AG04450 (cell line): ENCODE measurements around the gene SCAND1. TPM values are rescaled to one million over a fixed set of nuclear protein-coding genes. Genes with fewer than 3 reads are reported as not detected.

Source experiments
- CTCF ChIA-PET: fragments of 300-600, 350-600 bp; formaldehyde crosslinking; extraction: SDS; loops from one replicate; lab custom pipeline; 2022; ENCODE audit warnings: antibody characterized with exemption, inconsistent platforms; lab: Charles Lee
- POLR2A ChIA-PET: fragments of 350-600 bp; formaldehyde crosslinking; extraction: SDS; loops from one replicate; lab custom pipeline; 2021; ENCODE audit warnings: antibody characterized with exemption, inconsistent platforms; lab: Yijun Ruan, JAX
- DNase-seq: peaks from one replicate; pipeline ENCODE4 v3.0.0-alpha.2; 2011; ENCODE audit warnings: low read depth, low spot score
- H3K27ac ChIP-seq: one replicate; pipeline ENCODE4 v1.5.1; 2012; ENCODE audit warnings: low read depth, low read length, control low read depth
- H3K27me3 ChIP-seq: one replicate; pipeline ENCODE4 v1.6.0; 2012; ENCODE audit warnings: low read length; ENCODE audit not compliant: control insufficient read depth, insufficient read depth
- H3K4me3 ChIP-seq: 2 replicates; pipeline ENCODE4 v1.5.1; 2011; ENCODE audit warnings: mild to moderate bottlenecking, low read depth, low read length, control low read depth
- H3K9me3 ChIP-seq: 2 replicates; pipeline ENCODE4 v1.5.1; 2012; ENCODE audit warnings: low read length; ENCODE audit not compliant: control insufficient read depth, insufficient read depth
- CTCF ChIP-seq: IDR thresholded peaks from 2 replicates; pipeline ENCODE4 v1.5.1; 2011; ENCODE audit warnings: low read depth, low read length, control low read depth, inconsistent platforms
- polyA plus RNA-seq: library from polyadenylated mRNA; depleted of rRNA; stranded (reverse); fragments of >200 nt; gene quantifications from 2 replicates; pipeline ENCODE4 v1.2.3, GENCODE V29; 2011

The SCAND1 gene
- polyA plus RNA-seq, 1 experiment = 7.4 TPM

GRCh38 chr20:35975576-35976373 is 21.5 kb upstream of the SCAND1 start:
- POLR2A ChIA-PET = interaction anchor here (0.6 kb wide), 1 partner anchor 360 kb away, joined by 3 read pairs; the partner anchor contains the start of gene SPAG4
- no peak for DNase-seq
- peaks cover 14% of the 10 kb centered on the region for H3K27me3 ChIP-seq
- H3K27ac ChIP-seq = no peak overlapping the region
- TF ChIP-seq CTCF = no peak
- no peak overlapping the region for H3K4me3 ChIP-seq
- CTCF ChIA-PET = interaction anchor here (2.0 to 10.1 kb wide), 2 partner anchors 17 to 163 kb away, joined by 7 to 112 read pairs; no protein-coding TSS in a partner anchor
- peaks cover 2% of the 10 kb centered on the region; the same call in 1 of the 2 replicates for H3K9me3 ChIP-seq

GRCh38 chr20:35974256-35974655 is 20.0 kb upstream of the SCAND1 start:
- H3K9me3 ChIP-seq = peaks cover 2% of the 10 kb centered on the region; the same call in 1 of the 2 replicates
- CTCF ChIA-PET = interaction anchor here (0.6 kb wide), 1 partner anchor 20 kb away, joined by 4 read pairs; no protein-coding TSS in a partner anchor
- POLR2A ChIA-PET = no interaction called here
- no peak overlapping the region for H3K4me3 ChIP-seq
- H3K27ac ChIP-seq = no peak overlapping the region
- peaks cover 3% of the 10 kb centered on the region for H3K27me3 ChIP-seq
- DNase-seq = no peak
- TF ChIP-seq CTCF = no peak

DNA sequence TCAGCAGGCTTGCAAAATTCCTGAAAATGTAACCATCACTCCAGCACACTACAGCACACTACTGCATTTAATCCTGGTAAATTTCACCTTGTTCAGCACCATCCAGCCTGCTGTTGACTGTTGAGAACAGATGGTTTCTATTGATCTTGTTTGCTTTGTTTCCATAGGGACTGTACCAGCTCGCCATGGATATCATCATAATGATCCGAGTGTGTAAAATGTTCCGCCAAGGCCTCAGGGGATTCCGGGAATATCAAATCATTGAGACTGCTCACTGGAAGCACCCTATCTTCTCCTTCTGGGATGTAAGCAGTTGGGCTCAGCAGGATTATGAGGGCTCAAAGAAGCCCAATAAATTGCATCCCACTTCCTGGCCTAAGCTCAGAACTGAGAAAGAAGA is 18.2 kb upstream of the SCAND1 start:
- no peak for TF ChIP-seq CTCF
- POLR2A ChIA-PET = no interaction called here
- Histone ChIP-seq H3K27ac (no peak overlapping the region), H3K4me3 (no peak overlapping the region), H3K9me3 (peaks cover 2% of the 10 kb centered on the region; the same call in 1 of the 2 replicates), H3K27me3 (peaks cover 8% of the 10 kb centered on the region)
- CTCF ChIA-PET = no interaction called here
- DNase-seq = no peak

GRCh38 chr20:35971981-35972380 is 17.7 kb upstream of the SCAND1 start:
- POLR2A ChIA-PET = no interaction called here
- H3K4me3 ChIP-seq = no peak overlapping the region
- CTCF ChIA-PET = no interaction called here
- H3K27ac ChIP-seq = no peak overlapping the region
- H3K9me3 ChIP-seq = peaks cover 2% of the 10 kb centered on the region; the same call in 1 of the 2 replicates
- H3K27me3 ChIP-seq = peaks cover 8% of the 10 kb centered on the region
- DNase-seq = no peak
- TF ChIP-seq CTCF = no peak

- Histone ChIP-seq H3K9me3 (peaks cover 2% of the 10 kb centered on the region; the same call in 1 of the 2 replicates), H3K4me3 (no peak overlapping the region), H3K27me3 (peaks cover 8% of the 10 kb centered on the region), H3K27ac (no peak overlapping the region)
- CTCF ChIA-PET = interaction anchor here (1.5 to 2.8 kb wide), 2 partner anchors 14 to 24 kb away, joined by 8 to 17 read pairs; partner anchors contain the start of gene SCAND1
- POLR2A ChIA-PET = no interaction called here
- no peak for TF ChIP-seq CTCF
- no peak for DNase-seq
These were observed 14.6 kb upstream of the SCAND1 start for GRCh38 chr20:35968930-35969329.
